ENCODE data around the gene NANOS2.

GRCh38 chr19:45934551-45935230 is 20.1 kb upstream of the NANOS2 start:
- TF ChIP-seq EZH2 (IDR thresholded peaks at IDR 0.05; ENCODE audit: low read length, missing control alignments) (no peak), CTCF (conservative IDR thresholded peaks at IDR 0.05 in 1 of 2, IDR thresholded peaks at IDR 0.05 in 1 of 2; ENCODE audit: low read depth in 1 of 2, low read length in 2 of 2) (no peak)

Measured in fibroblast of lung (primary cell).